HEK293T (cell line): ENCODE measurements around the gene LRRC14B.
"Not testable (repeated sequence)": the region's sequence is repeated elsewhere in the genome, so short reads cannot be mapped to it uniquely, and the experiment has no call there.

Experiments used
- CTCF ChIA-PET: fragments of 350-600 bp; formaldehyde crosslinking; extraction: SDS; loops from one replicate; lab custom pipeline; 2021; ENCODE audit warnings: antibody characterized with exemption, inconsistent platforms; lab: Yijun Ruan, JAX
- POLR2A ChIA-PET: fragments of 350-600 bp; formaldehyde crosslinking; extraction: SDS; loops from one replicate; lab custom pipeline; 2020; ENCODE audit warnings: antibody characterized with exemption, inconsistent platforms; lab: Yijun Ruan, JAX
- DNase-seq: peaks from one replicate; pipeline ENCODE4 v3.0.0; 2012; ENCODE audit warnings: mixed read lengths; ENCODE audit errors: extremely low spot score
- ARNT ChIP-seq: fragments of 450-650 bp; IDR thresholded peaks from 2 replicates; pipeline ENCODE4 v1.6.1; 2017; ENCODE audit warnings: mild to moderate bottlenecking
- BHLHE40 ChIP-seq: fragments of 450-650 bp; IDR thresholded peaks from 2 replicates; pipeline ENCODE4 v1.6.1; 2016; ENCODE audit warnings: mild to moderate bottlenecking, moderate library complexity, borderline replicate concordance
- CTBP1 ChIP-seq: fragments of 450-650 bp; IDR thresholded peaks from 2 replicates; pipeline ENCODE4 v1.6.1; 2016; ENCODE audit warnings: borderline replicate concordance
- ELF4 ChIP-seq: fragments of 450-650 bp; IDR thresholded peaks from 2 replicates; pipeline ENCODE4 v1.6.1; 2017; ENCODE audit warnings: antibody characterized with exemption
- FOXA1 ChIP-seq: fragments of 450-650 bp; IDR thresholded peaks from 2 replicates; pipeline ENCODE4 v1.6.1; 2016; ENCODE audit warnings: mild to moderate bottlenecking
- FOXK2 ChIP-seq: fragments of 450-650 bp; IDR thresholded peaks from 2 replicates; pipeline ENCODE4 v1.6.1; 2016; ENCODE audit warnings: mild to moderate bottlenecking
- FOXM1 ChIP-seq: fragments of 450-650 bp; IDR thresholded peaks from 2 replicates; pipeline ENCODE4 v1.6.1; 2017; ENCODE audit warnings: mild to moderate bottlenecking, borderline replicate concordance
- HDGF ChIP-seq: fragments of 450-650 bp; IDR thresholded peaks from 2 replicates; pipeline ENCODE4 v1.6.1; 2017; ENCODE audit warnings: antibody characterized with exemption, borderline replicate concordance
- L3MBTL2 ChIP-seq: fragments of 450-650 bp; conservative IDR thresholded peaks from 2 replicates; pipeline ENCODE4 v1.6.1; 2016; ENCODE audit warnings: mild to moderate bottlenecking
- LEF1 ChIP-seq: fragments of 450-650 bp; IDR thresholded peaks from 2 replicates; pipeline ENCODE4 v1.6.1; 2017; ENCODE audit warnings: mild to moderate bottlenecking, borderline replicate concordance
- NFRKB ChIP-seq: fragments of 450-650 bp; IDR thresholded peaks from 2 replicates; pipeline ENCODE4 v1.6.1; 2016; ENCODE audit warnings: mild to moderate bottlenecking, moderate library complexity
- SP1 ChIP-seq: fragments of 450-650 bp; IDR thresholded peaks from 2 replicates; pipeline ENCODE4 v1.6.1; 2017
- SUZ12 ChIP-seq: fragments of 450-650 bp; IDR thresholded peaks from 2 replicates; pipeline ENCODE4 v1.6.1; 2016; ENCODE audit warnings: mild to moderate bottlenecking
- TARDBP ChIP-seq: fragments of 450-650 bp; IDR thresholded peaks from 2 replicates; pipeline ENCODE4 v1.6.1; 2016
- ZNF384 ChIP-seq: fragments of 450-650 bp; IDR thresholded peaks from 2 replicates; pipeline ENCODE4 v1.6.1; 2016
- TF ChIP-seq, protein P1 (sequence below): fragments of 450-650 bp; IDR thresholded peaks from 2 replicates; pipeline ENCODE4 v1.6.1; 2016

LRRC14B gene

DNA sequence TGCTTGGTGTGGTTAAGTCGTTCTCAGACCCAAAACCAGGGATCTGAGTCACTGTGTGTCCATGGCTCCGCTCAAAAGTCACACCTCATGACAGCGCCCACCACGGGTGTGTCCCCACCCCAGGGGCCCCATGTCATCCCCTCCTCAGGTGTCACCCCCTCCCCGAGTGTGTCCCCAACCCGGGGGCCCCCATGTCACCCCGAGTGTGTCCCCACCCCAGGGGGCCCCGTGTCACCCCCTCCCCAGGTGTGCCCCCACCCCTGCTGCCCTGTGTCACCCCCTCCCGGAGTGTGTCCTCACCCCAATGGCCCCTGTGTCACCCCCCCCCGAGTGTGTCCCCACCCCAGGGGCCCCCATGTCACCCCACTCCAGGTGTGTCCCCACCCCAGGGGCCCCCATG lies 5.1 kb downstream of the LRRC14B start:
- POLR2A ChIA-PET: no interaction called here
- TF ChIP-seq CTBP1 (no peak), HDGF (no peak), FOXK2 (no peak), FOXA1 (no peak), FOXM1 (no peak), L3MBTL2 (no peak), SUZ12 (no peak), ZNF384 (no peak), LEF1 (no peak), ARNT (no peak), TARDBP (no peak), ELF4 (no peak), NFRKB (no peak), SP1 (no peak), BHLHE40 (no peak)
- TF ChIP-seq, protein P1, sequence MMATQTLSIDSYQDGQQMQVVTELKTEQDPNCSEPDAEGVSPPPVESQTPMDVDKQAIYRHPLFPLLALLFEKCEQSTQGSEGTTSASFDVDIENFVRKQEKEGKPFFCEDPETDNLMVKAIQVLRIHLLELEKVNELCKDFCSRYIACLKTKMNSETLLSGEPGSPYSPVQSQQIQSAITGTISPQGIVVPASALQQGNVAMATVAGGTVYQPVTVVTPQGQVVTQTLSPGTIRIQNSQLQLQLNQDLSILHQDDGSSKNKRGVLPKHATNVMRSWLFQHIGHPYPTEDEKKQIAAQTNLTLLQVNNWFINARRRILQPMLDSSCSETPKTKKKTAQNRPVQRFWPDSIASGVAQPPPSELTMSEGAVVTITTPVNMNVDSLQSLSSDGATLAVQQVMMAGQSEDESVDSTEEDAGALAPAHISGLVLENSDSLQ: no peak
- CTCF ChIA-PET: no interaction called here

DNA sequence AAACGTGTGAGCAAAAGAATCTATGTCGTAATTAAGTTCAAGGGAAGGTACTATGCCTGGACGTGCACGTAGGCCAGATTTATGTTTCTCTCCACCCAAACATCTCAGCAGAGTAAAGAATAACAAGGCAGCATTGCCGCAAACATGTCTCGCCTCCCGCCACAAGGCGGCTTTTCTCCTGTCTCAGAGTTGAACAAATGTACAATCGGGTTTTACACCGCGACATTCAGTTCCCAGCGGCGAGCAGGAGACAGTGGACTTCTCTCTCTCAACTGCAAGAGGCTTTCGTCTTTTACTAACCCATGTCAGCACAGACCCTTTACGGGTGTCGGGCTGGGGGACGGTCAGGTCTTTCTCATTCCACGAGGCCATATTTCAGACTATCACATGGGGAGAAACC lies 5.7 kb downstream of the LRRC14B start:
- DNase-seq, CTCF ChIA-PET, POLR2A ChIA-PET: not testable (repeated sequence)

More for the DNA sequence above, 5.1 kb downstream of the LRRC14B start:
- no peak for DNase-seq

DNA sequence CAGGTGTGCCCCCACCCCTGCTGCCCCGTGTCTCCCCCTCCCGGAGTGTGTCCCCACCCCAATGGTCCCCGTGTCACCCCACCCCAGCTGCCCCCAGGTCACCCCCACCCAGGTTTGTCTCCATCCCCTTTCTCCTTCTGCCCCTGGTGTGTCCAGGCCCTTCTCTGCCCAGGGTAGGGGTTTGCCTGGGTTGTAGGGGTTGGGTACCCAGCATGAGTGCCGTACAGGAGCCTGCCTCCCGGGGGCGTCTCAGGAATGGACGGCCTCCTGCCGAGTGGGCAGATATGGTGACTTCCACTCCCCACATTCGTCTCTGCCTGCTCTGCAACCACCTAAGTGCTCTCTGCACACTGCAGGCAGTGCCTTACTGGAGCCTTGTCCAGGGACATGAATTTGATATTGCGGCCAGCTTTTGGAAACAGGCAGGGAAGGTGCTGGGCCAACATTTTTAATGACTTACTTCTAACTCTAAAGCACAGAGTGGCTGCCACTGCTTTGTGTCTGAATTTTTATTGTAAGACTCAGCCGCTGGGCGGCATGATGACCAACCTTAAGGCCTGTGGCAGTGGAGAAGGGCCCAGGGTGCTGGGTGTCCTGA lies 6.7 kb downstream of the LRRC14B start:
- ChIA-PET CTCF (no interaction called here), POLR2A (no interaction called here)
- TF ChIP-seq CTBP1 (no peak), ELF4 (no peak), LEF1 (no peak), FOXA1 (no peak), L3MBTL2 (no peak), HDGF (no peak), FOXM1 (no peak), ARNT (no peak)
- DNase-seq: peak; percentile 27

DNA sequence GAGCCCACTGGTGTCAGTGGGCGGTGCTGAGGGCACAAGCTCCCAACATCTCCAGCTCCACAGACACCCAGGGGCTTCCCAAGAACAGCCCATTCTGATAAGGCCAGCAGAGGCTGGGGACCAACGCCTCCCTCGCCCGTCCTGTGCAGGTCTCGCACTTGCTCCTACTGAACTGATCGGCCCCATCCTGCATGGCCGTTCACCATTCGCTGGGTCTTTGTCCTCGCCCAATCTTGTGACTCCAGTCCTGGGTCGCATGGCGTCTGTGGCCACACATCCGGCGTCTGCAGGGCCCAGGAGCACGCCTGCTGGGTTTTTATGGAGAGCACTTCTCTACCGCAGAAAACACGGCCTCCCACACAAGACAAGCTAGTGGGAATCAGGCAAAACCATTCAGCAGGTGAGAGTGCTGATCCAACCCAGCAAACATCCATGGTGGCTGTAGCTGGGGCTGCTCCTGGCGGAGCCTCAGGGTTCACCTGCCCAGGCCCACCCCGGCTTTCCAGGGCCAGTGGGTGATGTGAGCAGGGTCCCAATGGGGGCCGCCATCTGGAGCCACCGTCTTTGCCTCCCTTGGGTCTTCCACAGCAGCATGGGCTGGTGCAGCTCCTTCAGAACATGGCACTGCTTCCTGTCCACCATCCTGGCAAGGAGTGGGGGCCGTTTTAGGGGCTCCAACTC lies 7.4 kb downstream of the LRRC14B start:
- no peak for DNase-seq
- CTCF ChIA-PET: interaction anchor here (0.6 kb wide), 1 partner anchor 9 kb away, joined by 4 read pairs; no protein-coding TSS in a partner anchor
- POLR2A ChIA-PET: no interaction called here
- no peak for TF ChIP-seq ARNT
- TF ChIP-seq NFRKB: no peak
- no peak for TF ChIP-seq ELF4
- no peak for TF ChIP-seq FOXK2
- TF ChIP-seq BHLHE40: no peak
- TF ChIP-seq HDGF: no peak
- TF ChIP-seq, protein P1: no peak
- no peak for TF ChIP-seq FOXM1
- no peak for TF ChIP-seq TARDBP
- TF ChIP-seq ZNF384: no peak

GRCh38 chr5:199197-199949 lies 8.1 kb downstream of the LRRC14B start:
- TF ChIP-seq LEF1 (no peak), FOXA1 (no peak), CTBP1 (no peak), FOXK2 (no peak), SP1 (no peak), NFRKB (no peak), HDGF (no peak), BHLHE40 (no peak), ARNT (no peak), TARDBP (no peak), SUZ12 (no peak), ZNF384 (no peak), ELF4 (no peak), FOXM1 (no peak), L3MBTL2 (no peak)
- TF ChIP-seq, protein P1: no peak
- ChIA-PET CTCF (interaction anchor here (0.6 to 3.2 kb wide), 2 partner anchors 9 to 11 kb away, joined by 4 to 9 read pairs; no protein-coding TSS in a partner anchor), POLR2A (no interaction called here)

More at GRCh38 chr5:199197-199949, 8.1 kb downstream of the LRRC14B start:
- no peak for DNase-seq
